Hypothalamus (tissue), 51 donors: Measurements from ENCODE around the gene DSCAML1.
A peak's percentile ranks its signal among the peaks of the same experiment; 100 is the strongest.

Experiments used
- DNase-seq, 51 donors: peaks; one replicate each; lab custom pipeline; 2025; lab: John Stamatoyannopoulos, UW

Gene DSCAML1

GRCh38 chr11:117677729-117678310 is 119.2 kb downstream of the DSCAML1 start:
- peak in 28 of 51 donors; percentile 19 to 92 (median 56) for DNase-seq

DNA sequence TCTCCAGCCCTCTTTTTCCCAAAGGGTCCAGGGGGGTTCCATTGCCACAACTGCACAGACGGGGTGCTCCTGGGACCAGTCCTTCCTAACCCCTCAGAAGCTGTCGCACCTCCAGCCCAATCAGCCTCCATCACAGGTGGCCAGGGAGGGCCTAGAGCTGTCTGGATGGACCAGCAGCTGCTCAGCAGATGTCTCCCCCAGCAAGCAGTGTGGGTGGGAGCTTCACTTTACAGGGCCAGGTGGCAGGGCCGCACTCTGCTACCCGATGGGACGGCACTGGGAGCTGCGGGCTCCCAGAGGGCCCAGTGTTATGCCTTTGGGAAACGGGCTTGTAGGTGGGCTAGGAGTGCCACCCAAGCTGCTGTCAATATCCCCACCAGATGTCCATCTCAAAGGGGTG is 120.5 kb downstream of the DSCAML1 start:
- no peak for DNase-seq

DNA sequence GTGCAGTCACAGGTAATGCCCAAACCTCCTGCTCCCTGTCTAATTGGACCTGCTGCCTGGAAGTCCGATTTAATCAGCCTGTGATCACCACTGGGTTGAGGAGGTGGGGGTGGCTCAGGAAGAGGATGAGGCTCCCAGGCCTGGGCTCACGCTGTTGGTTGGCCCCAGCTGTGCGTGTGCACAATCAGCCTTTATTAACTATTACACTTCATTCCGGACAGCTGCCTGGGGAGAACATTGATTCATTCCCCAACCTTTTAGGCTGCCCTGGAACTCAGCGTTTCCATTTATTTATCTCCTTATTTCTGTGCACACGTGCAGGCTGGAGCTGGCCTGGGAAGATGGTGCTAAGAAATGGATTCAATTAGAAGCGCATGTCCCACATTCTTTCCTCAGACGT is 123.4 kb downstream of the DSCAML1 start:
- peak in 32 of 51 donors; percentile 20 to 79 (median 55) for DNase-seq

GRCh38 chr11:117671370-117671769 is 125.6 kb downstream of the DSCAML1 start:
- DNase-seq, result no peak

- DNase-seq, result no peak
Measured at GRCh38 chr11:117670924-117671323, 126.1 kb downstream of the DSCAML1 start.

DNA sequence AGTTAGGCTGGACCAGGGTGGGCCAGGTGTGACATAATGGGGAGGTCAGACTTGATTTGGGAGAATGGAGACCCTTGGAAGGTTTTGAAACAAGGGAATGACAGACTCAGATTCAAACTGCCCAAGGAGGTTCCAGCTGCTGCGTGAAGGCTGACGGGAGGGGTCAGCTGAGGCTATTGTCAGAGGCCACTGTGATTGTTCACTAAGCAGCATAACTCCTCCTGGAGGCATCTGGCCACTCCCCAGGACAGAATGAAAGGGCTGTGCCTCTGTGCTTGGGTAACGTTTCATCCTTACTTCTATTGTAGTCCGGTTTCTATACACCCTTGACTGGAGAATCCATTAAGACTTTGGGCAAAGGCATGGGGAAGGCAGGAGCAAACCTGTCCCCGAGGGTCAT is 126.6 kb downstream of the DSCAML1 start:
- DNase-seq, result peak in 21 of 51 donors; percentile 14 to 61 (median 33)

DNA sequence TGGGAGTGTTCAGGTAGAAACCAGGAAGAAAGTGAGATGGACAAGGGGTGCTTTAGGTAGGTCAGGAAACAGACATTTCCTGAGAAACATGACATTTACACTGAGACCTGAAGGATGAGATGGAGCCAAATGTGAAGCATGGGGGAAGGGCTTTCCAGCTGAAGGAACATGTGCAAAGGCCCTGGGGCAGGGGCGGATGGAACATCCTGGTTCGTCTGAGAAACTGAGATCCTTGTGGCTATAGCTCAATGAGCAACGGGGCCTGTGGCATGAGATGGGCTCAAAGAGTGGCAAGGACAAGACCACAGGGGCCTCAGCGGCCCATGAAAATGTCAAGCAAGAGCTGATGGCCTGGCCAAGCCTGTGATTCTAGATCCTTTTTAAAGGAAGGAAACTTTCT is 127.4 kb downstream of the DSCAML1 start:
- no peak for DNase-seq

DNA sequence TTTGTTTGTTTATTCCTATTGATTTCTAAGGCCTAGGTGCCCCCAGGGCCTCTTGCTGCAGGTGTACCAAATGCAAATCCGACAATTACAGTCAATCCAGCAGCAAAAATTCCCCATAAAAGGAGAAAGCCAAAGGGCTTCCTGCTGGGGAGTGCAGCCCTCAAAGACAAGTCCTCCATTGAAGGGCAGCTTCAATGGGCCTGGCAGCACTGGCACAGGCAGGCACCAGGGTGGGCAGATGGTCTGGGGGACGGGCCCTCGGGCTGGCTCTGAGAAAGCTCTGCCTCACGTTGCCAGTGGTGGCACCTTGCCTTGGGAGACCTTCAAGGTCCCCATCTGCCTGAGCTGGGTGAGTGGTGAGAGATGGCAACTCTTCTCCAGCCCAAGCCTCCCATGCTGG is 128.0 kb downstream of the DSCAML1 start:
- peak in 14 of 51 donors; percentile 28 to 75 (median 46) for DNase-seq

- DNase-seq, result peak in 3 of 51 donors; percentile 41 to 61 (median 58)
Measured at GRCh38 chr11:117668321-117668751, 128.7 kb downstream of the DSCAML1 start.

GRCh38 chr11:117664897-117665296 is 132.1 kb downstream of the DSCAML1 start:
- DNase-seq, result peak in 3 of 51 donors; percentile 19 to 32 (median 20)

DNA sequence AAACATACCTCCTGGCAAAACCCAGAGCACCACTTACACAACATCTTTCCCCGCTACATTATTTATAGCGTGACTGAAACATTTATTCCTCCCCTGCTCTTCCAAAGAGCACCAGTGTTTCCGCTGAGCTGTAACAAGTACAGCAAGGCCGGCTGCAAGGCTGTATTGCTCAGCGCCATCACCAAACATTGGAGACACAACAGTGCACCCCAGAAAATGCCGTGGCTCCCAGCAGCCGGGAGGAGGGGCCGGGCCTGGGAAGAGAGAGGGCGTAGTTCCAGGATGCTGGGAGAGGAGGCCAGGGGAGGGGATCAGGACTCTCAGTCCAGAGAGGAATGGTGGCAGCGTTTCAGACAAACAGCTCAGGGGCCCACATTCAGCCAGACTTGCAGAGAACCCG is 133.2 kb downstream of the DSCAML1 start:
- peak in 30 of 51 donors; percentile 21 to 83 (median 47) for DNase-seq

DNA sequence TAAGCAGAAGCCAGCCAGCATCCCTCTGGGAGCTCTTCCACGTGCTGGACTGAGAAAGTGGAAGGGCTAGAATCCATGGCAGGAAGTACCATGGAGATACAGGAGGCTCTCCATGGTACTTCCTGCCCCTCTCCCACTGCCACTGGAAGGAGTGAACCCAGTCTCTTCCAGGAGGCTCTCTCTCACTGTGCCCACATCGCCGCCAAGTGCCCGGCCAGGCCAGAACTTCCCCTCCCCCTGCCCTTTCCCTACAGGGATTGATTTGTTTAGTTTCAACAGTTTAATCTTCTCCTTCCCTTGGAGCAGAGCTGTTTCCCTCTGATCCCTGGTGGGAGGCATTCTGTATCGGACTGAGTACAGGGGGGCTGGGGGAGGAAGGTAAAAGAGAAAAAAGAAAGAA is 133.6 kb downstream of the DSCAML1 start:
- peak in 34 of 51 donors; percentile 16 to 80 (median 52) for DNase-seq

GRCh38 chr11:117662671-117663269 is 134.2 kb downstream of the DSCAML1 start:
- peak in 1 of 51 donors; percentile 21 for DNase-seq

GRCh38 chr11:117662255-117662654 is 134.8 kb downstream of the DSCAML1 start:
- peak in 1 of 51 donors; percentile 15 for DNase-seq

GRCh38 chr11:117658809-117659208 is 138.2 kb downstream of the DSCAML1 start:
- no peak for DNase-seq

DNA sequence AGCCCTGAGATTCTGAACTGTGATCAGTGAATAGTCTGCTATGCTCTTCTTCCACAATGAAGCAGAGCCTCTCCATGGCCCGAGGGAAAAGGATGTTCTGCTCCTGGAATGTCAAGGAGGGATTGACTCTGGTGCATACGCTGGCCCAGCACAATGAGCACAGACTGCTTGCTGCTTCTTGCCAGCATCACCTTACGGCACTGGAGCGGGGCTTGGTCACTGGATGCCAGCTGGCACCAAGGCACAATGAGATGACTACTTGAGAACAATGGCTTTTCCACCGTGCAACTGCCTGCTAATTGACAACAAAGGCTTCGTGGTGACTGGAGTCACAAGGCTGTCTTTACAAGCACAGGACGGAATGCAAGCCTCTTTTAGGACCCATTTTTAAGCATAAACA is 139.2 kb downstream of the DSCAML1 start:
- peak in 41 of 51 donors; percentile 27 to 87 (median 67) for DNase-seq

GRCh38 chr11:117654281-117655255 is 142.4 kb downstream of the DSCAML1 start:
- peak in 1 of 51 donors; percentile 12 for DNase-seq

- no peak for DNase-seq
Measured at GRCh38 chr11:117652521-117652920, 144.5 kb downstream of the DSCAML1 start.

DNA sequence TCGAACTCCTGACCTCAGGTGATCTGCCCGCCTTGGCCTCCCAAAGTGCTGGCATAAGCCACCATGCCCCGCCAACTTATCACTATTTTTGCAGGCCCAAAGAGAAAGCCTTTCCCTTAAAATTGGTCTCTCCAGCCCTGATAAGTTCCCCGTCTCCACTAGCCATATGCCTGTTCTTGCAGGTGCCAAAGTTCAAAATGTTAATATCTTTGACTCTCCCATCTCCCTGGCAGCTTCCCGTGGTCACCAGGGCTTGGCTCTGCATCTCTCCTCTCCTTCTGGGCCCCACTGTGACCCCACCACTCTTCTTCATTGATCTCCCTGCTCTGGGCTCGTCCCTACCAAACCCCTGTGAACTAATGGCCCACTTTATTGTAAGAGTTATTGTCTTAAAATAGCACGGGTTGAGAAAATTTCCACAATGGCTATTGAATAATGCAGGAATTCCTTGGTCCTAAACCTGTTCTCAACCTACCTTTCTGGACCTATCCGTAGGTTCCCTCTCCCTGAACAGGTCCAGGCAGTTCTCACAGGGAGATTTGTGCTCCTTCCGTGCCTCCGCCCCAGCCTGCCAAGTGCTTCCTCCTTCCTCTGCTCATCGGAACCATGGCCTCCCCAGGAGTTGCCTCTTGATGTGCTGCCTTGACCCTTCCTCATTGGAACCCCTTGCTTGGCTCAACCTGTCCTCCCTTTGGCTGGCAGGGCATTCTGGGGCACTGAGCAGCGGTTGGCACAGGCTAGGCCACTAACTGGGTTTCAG is 147.5 kb downstream of the DSCAML1 start:
- no peak for DNase-seq

DNA sequence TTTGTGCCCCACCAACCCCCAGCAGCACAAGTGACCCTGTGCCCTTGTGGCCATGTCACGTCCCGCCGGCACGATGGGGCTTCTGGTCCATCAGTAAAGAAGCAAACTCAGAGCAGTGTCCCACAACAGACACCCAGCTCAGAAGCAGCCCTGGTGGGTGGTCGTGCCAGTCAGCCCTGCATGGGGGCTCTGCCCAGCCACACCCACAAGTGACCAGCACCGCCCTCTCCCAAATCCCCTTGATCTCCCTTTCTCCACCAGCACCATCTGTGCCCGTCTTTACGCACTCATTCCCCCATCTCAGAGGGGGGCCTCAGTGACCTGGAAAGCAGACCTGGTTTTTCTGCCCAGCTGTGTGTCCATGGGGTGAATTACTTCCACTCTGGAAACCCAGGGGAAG is 149.1 kb downstream of the DSCAML1 start:
- DNase-seq, result no peak
